Measurements from ENCODE around the gene ANG. TPM values are rescaled to one million over a fixed set of nuclear protein-coding genes. Genes with fewer than 3 reads are reported as not detected.

Gene ANG
- total and polyA plus RNA-seq, 9 of the 15 experiments (the other 6 are each of a cell fraction or from before 2014, with no cell fraction given) = 0.21 to 0.73 (median 0.34) TPM; not detected in 4

DNA sequence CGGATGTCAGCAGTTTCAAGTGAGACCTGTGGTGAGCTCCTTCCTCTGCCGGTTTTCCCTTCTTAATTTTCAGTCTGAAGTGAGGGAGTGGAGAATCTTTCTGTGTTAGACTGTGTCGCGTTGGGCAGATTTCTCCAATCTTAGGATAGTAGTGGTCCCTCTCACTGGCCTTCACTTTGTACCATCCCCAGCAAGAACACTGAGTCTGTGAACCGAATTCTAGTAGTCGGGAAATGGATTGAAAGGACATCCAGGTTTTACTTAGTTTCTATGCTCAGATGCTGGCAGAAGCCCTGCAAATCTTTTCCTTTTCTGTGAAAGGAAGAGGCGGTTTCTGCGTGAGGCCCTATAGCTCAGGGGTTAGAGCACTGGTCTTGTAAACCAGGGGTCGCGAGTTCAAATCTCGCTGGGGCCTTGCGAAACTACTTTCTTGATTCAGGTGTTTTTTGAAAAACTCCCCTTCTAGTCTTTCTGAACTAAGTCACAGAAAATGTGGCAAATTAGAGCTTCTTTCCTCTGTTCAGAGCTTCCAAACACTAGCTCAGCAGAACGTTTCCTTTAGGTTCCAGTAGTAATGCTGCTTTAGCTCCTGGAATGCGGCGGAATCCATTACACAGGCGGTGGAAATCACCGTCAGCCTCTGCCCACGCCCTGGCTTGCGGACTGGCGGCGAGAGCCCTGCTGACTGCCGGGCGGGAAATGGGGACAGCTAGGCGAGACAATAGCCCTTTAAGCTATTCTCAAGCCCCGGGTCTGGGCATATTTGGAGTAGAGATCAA, 7.0 kb upstream of the ANG start (continued):
- TF ChIP-seq CTCF (IDR thresholded peaks at IDR 0.05 in 2 of 3, conservative IDR thresholded peaks at IDR 0.05 in 1 of 3; ENCODE audit: insufficient read depth in 2 of 3, low read depth in 1 of 3, low read length in 3 of 3) (no peak), CHD2 (IDR thresholded peaks at IDR 0.05; ENCODE audit: low read depth, low read length) (0 out of 2 replicates have a peak, but pooled peaks have one; percentile 44), ZNF133 (CRISPR knock-in tag; IDR thresholded peaks at IDR 0.05) (no peak), ZNF121 (CRISPR knock-in tag; conservative IDR thresholded peaks at IDR 0.05) (no peak), VEZF1 (CRISPR knock-in tag; IDR thresholded peaks at IDR 0.05) (no peak), ZNF311 (CRISPR knock-in tag; IDR thresholded peaks at IDR 0.05) (no peak), SIRT6 (IDR thresholded peaks at IDR 0.05; ENCODE audit: low read depth, low read length) (no peak), HES1 (IDR thresholded peaks at IDR 0.05; ENCODE audit: low read depth) (peak; percentile 14; the same call in 1 of the 2 replicates), BMI1 (IDR thresholded peaks at IDR 0.05; ENCODE audit: low read length) (no peak), TARDBP (IDR thresholded peaks at IDR 0.05) (no peak)
- TF ChIP-seq, protein P1, sequence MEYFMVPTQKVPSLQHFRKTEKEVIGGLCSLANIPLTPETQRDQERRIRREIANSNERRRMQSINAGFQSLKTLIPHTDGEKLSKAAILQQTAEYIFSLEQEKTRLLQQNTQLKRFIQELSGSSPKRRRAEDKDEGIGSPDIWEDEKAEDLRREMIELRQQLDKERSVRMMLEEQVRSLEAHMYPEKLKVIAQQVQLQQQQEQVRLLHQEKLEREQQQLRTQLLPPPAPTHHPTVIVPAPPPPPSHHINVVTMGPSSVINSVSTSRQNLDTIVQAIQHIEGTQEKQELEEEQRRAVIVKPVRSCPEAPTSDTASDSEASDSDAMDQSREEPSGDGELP (CRISPR knock-in tag; IDR thresholded peaks at IDR 0.05; ENCODE audit: borderline replicate concordance) = no peak
- TF ChIP-seq, protein P2, sequence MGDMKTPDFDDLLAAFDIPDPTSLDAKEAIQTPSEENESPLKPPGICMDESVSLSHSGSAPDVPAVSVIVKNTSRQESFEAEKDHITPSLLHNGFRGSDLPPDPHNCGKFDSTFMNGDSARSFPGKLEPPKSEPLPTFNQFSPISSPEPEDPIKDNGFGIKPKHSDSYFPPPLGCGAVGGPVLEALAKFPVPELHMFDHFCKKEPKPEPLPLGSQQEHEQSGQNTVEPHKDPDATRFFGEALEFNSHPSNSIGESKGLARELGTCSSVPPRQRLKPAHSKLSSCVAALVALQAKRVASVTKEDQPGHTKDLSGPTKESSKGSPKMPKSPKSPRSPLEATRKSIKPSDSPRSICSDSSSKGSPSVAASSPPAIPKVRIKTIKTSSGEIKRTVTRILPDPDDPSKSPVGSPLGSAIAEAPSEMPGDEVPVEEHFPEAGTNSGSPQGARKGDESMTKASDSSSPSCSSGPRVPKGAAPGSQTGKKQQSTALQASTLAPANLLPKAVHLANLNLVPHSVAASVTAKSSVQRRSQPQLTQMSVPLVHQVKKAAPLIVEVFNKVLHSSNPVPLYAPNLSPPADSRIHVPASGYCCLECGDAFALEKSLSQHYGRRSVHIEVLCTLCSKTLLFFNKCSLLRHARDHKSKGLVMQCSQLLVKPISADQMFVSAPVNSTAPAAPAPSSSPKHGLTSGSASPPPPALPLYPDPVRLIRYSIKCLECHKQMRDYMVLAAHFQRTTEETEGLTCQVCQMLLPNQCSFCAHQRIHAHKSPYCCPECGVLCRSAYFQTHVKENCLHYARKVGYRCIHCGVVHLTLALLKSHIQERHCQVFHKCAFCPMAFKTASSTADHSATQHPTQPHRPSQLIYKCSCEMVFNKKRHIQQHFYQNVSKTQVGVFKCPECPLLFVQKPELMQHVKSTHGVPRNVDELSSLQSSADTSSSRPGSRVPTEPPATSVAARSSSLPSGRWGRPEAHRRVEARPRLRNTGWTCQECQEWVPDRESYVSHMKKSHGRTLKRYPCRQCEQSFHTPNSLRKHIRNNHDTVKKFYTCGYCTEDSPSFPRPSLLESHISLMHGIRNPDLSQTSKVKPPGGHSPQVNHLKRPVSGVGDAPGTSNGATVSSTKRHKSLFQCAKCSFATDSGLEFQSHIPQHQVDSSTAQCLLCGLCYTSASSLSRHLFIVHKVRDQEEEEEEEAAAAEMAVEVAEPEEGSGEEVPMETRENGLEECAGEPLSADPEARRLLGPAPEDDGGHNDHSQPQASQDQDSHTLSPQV (IDR thresholded peaks at IDR 0.05) = peak; percentile 60; the same call in 1 of the 2 replicates
- TF ChIP-seq, protein P3, sequence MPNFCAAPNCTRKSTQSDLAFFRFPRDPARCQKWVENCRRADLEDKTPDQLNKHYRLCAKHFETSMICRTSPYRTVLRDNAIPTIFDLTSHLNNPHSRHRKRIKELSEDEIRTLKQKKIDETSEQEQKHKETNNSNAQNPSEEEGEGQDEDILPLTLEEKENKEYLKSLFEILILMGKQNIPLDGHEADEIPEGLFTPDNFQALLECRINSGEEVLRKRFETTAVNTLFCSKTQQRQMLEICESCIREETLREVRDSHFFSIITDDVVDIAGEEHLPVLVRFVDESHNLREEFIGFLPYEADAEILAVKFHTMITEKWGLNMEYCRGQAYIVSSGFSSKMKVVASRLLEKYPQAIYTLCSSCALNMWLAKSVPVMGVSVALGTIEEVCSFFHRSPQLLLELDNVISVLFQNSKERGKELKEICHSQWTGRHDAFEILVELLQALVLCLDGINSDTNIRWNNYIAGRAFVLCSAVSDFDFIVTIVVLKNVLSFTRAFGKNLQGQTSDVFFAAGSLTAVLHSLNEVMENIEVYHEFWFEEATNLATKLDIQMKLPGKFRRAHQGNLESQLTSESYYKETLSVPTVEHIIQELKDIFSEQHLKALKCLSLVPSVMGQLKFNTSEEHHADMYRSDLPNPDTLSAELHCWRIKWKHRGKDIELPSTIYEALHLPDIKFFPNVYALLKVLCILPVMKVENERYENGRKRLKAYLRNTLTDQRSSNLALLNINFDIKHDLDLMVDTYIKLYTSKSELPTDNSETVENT (CRISPR knock-in tag; IDR thresholded peaks at IDR 0.05) = no peak
